ENCODE data around the gene ANXA2.
"Not testable (repeated sequence)": the region's sequence is repeated elsewhere in the genome, so short reads cannot be mapped to it uniquely, and the experiment has no call there.

The ANXA2 gene

GRCh38 chr15:60410350-60410749 is 12.6 kb upstream of the ANXA2 start:
- DNase-seq (ENCODE audit: low read depth), result not testable (repeated sequence)

DNA sequence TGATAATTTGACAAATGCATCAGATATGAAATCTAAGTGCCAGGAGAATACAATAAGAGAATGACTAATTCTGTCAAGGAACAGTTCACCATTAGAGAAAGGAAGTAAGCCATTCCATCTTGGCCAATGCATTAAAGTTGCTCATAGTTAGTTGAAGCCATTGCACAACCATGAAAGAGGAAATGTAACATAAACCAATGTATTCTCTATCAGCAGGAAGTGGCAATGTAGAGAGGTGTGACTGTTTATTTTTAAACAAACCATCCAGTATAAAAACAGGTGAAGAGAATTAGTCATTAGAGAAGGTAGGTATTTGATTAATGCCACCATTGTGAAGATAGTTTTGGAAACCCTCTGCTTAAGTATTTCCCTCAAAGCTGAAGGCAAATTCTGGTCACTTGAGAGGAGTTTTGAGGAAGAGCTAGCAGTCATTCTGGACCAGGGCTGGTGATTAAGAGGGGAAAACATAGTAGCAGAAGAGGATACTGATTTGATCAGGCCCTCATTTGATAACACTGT is 10.7 kb upstream of the ANXA2 start:
- DNase-seq (ENCODE audit: low read depth), result peak; percentile 73

DNA sequence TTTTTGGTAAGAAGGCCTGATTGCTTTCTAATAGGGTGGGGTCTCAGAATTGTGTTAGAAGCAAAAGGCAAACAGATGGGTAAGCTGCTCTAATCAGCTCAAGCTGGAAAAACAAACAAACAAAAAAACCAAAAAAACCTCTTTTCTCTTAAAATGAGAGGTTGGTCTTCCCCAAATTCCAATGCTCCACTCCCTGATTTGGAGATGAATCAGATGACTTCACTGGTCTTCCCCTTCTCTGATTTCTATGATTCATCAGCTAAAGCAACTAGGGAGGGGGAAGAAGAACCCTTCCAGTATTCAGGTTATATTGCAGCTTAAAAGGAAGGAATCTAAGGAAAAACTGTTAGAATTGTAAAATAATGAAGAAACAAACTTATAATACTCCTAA is 9.6 kb upstream of the ANXA2 start:
- peak; percentile 70 for DNase-seq (ENCODE audit: low read depth)

GRCh38 chr15:60406513-60407414 is 9.0 kb upstream of the ANXA2 start:
- no peak for DNase-seq (ENCODE audit: low read depth)

DNA sequence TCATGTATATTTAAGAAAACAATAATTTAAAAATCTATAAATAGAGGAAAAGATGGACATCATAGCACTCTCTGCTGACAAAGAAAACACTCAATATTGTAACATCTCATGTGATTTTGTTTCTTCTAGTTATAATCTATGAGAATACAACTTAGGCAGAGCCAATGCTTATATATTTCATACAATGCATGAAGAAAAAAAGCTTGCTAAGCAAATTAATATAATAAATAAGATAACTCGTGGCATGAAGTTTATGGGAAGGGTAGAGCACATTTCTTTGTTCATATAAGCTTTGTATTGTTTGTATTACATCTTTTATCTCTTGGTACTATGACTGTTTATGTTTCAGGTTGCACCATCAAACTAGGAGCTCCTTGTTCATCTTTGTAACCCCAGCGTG is 7.6 kb upstream of the ANXA2 start:
- no peak for DNase-seq (ENCODE audit: low read depth)

GRCh38 chr15:60404351-60404750 is 6.6 kb upstream of the ANXA2 start:
- DNase-seq (ENCODE audit: low read depth), result not testable (repeated sequence)

DNA sequence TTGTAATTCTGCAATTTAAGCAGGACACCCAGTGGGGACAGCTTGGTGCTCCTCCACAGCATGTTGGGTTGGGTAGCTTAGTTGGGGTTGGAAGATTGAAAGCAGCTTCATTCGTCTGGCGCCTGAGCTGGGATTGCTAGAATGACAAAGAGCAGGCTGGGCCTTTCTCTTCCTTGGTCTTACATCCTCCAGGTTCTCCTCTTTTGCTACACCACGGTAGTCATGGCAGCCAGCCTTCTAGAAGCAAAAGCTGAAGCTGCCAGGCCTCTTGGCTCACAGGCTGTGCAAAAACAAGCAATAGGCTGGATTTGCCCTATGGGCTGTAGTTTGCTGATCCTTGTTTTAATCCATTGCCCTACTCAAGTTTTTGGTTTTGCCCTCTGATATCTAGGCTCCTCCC is 3.2 kb upstream of the ANXA2 start:
- no peak for DNase-seq (ENCODE audit: low read depth)

DNA sequence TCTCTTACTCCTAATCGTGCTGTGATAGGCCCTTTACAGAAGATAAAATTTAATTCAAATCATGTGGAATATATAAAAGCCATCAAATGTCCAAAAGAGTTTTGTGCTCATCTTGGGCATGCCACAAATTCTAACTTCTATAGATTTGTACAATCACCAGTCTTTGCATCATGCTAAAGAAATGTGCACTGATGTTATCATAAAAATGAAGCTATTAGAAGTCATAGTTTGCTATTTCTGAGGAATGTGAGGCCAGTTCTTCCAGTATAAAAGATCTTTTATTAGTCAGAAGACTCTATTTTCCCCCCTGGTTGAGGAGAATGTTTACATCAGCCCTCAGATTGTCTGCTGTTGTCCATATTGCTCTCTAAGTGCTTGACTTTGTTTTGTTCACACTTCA is 2.1 kb upstream of the ANXA2 start:
- no peak for DNase-seq (ENCODE audit: low read depth)

GRCh38 chr15:60399246-60399915 is 1.6 kb upstream of the ANXA2 start:
- DNase-seq (ENCODE audit: low read depth), result no peak

DNA sequence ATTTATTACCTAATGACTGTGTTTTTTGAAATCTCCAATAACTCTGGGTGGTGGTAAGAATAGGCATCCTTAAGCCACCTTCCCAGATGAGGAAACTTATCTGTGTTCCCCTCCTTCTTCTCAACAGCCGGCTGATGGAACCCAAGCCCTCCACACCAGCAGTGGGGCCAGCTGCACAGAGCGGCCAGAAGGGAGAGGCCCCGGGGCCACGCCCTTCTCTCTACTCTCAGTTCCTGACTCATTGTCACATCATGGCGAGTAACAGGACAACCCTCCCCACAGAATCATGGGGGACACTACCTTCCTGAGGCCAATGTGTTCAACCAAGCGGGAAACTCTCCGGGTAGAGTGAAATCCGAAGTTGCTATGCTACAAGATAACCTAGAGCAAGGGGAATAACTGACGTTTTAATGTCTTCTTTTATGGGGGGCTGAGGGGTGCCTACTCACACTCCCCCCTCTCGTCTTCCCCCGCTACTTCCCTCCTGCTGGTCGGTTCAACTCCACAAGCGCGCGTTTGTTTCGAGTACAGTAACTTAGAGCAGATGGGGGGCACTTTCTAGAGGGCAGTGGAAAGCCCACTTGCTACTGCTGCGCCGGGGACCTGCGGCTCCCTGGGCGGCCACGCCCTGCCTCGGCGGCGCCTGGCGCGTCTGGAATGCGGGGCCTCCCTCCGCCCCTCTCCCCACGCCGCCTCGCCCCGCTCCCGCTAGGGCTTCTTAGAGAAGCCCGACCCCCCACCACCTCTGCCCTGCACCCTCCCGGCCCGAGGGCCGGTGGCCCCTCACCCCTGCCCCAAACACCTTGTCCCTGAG is 621 bp downstream of the ANXA2 start:
- peak; percentile 66 for DNase-seq (ENCODE audit: low read depth)

DNA sequence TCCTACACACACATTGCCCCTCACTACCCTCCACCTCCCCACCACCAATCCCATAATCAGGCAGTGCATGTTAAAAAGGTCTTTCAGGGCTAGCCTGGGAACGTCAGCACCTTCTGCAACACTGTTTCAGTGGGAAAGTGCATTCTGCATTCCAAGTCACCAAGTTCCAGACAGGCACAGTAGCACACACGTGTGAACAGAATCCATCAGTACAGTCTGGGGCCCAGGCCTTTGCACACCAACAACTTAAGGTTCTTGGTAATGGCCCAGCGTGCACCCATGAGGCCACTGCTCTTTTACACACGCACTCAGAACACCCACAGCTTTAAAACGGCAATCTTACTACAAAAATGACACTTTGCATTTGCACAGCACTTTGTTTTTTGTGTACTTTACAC is 1.2 kb downstream of the ANXA2 start:
- no peak for DNase-seq (ENCODE audit: low read depth)

DNA sequence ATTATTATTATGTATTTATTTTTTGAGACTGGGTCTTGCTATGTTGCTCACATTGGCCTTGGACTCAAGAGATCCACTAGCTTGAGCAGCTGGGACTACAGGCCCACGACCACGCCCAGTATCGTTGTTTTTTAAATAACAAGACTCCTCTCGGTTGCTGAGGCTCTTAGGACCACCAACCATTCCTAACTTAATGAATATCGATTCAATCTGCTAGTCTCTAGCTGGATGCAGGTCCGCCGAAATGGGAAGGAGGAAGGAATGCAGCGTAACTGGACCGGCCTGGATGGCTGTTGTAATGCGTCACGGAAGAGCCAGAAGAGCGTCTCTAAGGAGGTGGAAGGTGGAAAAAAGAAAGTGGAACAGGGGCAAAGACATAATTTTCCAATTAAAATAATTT is 1.7 kb downstream of the ANXA2 start:
- no peak for DNase-seq (ENCODE audit: low read depth)

- DNase-seq (ENCODE audit: low read depth), result no peak
These were observed 2.3 kb downstream of the ANXA2 start for GRCh38 chr15:60395276-60396011.

DNA sequence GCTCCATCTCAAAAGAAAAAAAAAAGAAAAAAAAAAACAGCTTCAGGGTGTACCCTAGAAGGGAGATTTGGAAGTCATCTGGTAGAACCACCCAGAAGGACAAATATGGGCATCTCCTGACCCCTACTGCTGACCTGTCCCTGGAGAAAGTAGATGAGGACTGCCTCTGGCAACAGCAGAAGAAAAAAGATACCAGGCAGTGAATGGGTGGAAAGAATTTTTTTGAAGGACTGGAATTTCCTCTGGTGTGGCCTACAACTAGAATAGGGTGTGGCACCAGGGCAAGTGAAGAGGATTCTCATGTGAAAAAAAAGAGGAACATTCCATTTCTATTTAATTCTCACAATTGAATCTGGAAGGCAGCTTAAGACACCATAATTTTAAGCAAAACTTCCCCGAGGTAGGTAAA is 3.1 kb downstream of the ANXA2 start:
- DNase-seq (ENCODE audit: low read depth), result no peak

DNA sequence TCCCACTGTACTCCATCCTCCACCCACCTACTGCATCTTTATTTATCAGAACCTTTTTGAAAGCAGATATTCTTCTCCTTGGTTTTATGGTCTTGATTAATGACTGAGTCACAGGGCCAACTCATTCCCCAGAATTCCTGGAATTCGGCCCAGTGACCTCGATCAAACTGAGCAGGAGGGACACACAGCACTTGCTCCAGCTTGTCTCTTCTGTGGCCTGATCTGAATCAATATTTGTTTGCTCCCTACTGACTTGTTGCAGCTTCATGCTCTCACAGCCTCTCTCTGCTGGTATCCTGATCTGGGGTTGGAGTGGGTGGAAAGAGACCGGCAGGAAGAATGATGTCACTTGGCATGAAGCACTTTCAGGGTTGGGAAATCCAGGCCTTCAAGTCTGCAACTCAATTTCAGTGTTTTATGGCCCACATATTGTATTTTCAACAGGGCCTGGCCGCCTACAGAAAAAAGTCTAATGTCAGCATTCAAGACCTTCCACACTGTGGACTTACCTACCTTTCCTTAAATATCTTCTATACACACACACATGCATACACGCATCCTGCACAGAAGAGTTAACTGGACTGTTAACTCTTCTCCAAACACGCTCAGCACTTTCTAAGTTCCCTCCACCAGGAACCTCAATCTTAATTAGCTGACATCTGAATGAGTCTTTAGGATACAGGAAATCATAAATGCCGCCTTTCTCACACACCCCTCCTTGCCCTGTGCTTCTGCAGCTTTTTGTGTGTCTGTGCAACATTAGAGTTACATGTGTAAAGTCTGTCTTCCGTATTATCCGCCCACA is 4.6 kb downstream of the ANXA2 start:
- peak; percentile 97 for DNase-seq (ENCODE audit: low read depth)

DNA sequence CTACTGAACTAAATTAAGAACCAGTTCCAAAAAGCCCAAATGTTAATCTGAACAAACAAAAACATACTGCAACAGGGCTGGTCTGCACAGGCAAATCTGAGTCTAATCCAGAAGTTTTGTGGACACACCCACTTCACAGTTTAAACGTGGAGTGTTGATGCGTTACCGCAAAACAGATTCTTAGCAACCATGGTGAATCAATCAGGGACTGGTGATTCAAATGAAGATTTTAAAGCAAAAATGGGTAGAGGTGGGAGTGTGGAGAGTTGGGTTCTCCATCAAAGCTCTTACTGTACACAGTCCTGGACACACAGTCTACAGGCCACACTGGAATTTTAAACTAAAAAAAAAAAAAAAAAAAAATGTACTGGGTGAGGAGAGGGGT is 5.2 kb downstream of the ANXA2 start:
- DNase-seq (ENCODE audit: low read depth), result peak; percentile 81

GRCh38 chr15:60391722-60392315 is 6.0 kb downstream of the ANXA2 start:
- DNase-seq (ENCODE audit: low read depth), result no peak

DNA sequence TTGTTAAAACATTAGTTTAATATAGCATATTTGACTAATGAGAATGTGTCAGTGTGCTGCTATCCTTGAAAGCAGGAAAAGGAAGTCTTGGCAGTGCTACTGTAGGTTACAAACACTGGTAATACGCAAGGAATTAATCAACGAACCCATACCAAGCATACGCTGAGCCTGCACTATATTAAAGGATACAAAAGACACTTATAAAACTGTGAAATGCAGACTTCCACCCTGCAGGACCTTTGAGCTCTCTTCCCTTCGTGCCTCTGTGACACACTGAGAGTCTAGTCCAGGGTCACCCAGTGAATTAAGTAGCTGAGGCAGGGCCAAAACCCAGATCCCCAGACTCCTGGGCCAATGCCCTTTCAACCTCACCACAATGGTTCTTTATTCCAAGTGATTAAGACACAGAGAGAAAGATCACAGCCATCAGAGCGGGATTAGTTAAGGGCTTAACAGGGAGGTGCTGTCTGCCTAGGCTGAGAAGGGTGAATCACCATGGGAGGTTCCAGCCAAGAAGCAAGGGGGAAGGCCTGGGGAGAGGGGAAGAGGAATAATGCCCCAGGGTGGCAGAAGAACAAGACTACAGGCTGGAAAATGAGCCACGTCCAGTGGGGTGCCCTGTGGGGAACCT is 6.8 kb downstream of the ANXA2 start:
- peak; percentile 91 for DNase-seq (ENCODE audit: low read depth)

GRCh38 chr15:60390231-60390630 is 7.6 kb downstream of the ANXA2 start:
- no peak for DNase-seq (ENCODE audit: low read depth)
